Prostate gland (tissue), 2 donors: ENCODE results near the gene TMEM131. TPM values are rescaled to one million over a fixed set of nuclear protein-coding genes. Genes with fewer than 3 reads are reported as not detected.

ENCODE experiments used
- DNase-seq: peaks from one replicate; pipeline ENCODE4 v3.0.0-alpha.2; 2019; ENCODE audit warnings: low spot score
- H3K27ac ChIP-seq, 2 donors: fragments of 200-600 bp; sonication (generic); 2 replicates each; pipeline ENCODE4 v1.5.1; 2017 to 2019
- H3K27me3 ChIP-seq: fragments of 200-600 bp; sonication (generic); replicated peaks from 2 replicates; pipeline ENCODE4 v1.5.1; 2019; ENCODE audit not compliant: insufficient read depth
- H3K36me3 ChIP-seq, 2 donors: fragments of 200-600 bp; sonication (generic); 1 replicate in 1 of 2; 2 replicates in 1 of 2; pipeline versions ENCODE4 v1.5.1 to v1.8.1; 2017 to 2019
- H3K4me1 ChIP-seq: fragments of 200-600 bp; sonication (generic); replicated peaks from 2 replicates; pipeline ENCODE4 v1.5.1; 2019
- H3K4me3 ChIP-seq, 2 donors: fragments of 200-600 bp; sonication (generic); 2 replicates each; pipeline ENCODE4 v1.5.1; 2017 to 2019
- H3K9me3 ChIP-seq: fragments of 200-600 bp; sonication (generic); 2 replicates; pipeline ENCODE4 v1.5.1; 2017
- POLR2A ChIP-seq: fragments of 450-650 bp; IDR thresholded peaks from one replicate; pipeline ENCODE4 v1.6.1; 2016; ENCODE audit warnings: antibody characterized with exemption, mild to moderate bottlenecking
- POLR2AphosphoS5 ChIP-seq: sonication (generic); formaldehyde crosslinking; IDR thresholded peaks from one replicate; pipeline ENCODE4 v1.6.1; 2017; ENCODE audit warnings: antibody characterized with exemption
- WGBS: methylation state at CpG from one replicate; pipeline ENCODE4 v1.1.5; 2018; 5-methylcytosine and 5-hydroxymethylcytosine counted together
- intact Hi-C: fragments of 100-400 bp; cut with DNase I; formaldehyde crosslinking; loops from one replicate; pipeline ENCODE4 v1.14.2; 2022
- total RNA-seq, 2 donors: library from RNA; depleted of rRNA; stranded (reverse); fragments of >200 nt; gene quantifications; one replicate each; pipeline ENCODE4 v1.1.0, GENCODE V29; 2016
- TF ChIP-seq, protein P1 (sequence below), 4 experiments: fragments of 200-600 bp in 2 of 4; fragments of 450-650 bp in 2 of 4; sonication (generic) in 2 of 4; IDR thresholded peaks; 1 replicate in 3 of 4; 2 replicates in 1 of 4; pipeline ENCODE4 v1.5.1; 2016 to 2019; ENCODE audit warnings: antibody characterized with exemption in 4 of 4, mild to moderate bottlenecking in 2 of 4, moderate library complexity in 2 of 4

The TMEM131 gene
- total RNA-seq, 2 donors from 2014 or later = 40.6 to 42.0 TPM

DNA sequence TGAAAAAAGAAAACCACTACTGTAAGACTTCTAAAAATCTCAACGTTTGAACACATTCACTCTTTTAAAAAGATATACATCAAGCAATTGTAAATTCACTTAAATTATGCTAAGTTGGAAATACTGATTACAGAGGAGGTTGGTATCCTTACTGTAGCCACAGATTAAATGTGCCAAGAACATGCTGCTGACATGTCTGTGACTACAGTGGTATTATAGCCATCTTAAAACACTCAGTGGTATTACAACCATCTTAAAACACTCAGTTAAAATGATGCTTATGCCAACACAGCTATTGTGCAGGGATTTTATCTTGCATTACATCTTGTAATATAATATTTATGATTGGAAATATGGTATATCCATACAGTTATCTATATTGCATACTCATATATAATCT is 50.0 kb downstream of the TMEM131 start:
- DNase-seq = no peak
- no peaks in the 10 kb centered on the region for H3K27me3 ChIP-seq
- 29% methylated on average over 1 of the region's 1 CpG for WGBS
- H3K4me3 ChIP-seq = no peak overlapping the region
- no peaks in the 10 kb centered on the region for H3K36me3 ChIP-seq
- intact Hi-C loops = no loop called here
- H3K9me3 ChIP-seq = no peaks in the 10 kb centered on the region
- H3K4me1 ChIP-seq = no peaks in the 10 kb centered on the region
- TF ChIP-seq POLR2AphosphoS5 (no peak), POLR2A (no peak)
- TF ChIP-seq, protein P1, sequence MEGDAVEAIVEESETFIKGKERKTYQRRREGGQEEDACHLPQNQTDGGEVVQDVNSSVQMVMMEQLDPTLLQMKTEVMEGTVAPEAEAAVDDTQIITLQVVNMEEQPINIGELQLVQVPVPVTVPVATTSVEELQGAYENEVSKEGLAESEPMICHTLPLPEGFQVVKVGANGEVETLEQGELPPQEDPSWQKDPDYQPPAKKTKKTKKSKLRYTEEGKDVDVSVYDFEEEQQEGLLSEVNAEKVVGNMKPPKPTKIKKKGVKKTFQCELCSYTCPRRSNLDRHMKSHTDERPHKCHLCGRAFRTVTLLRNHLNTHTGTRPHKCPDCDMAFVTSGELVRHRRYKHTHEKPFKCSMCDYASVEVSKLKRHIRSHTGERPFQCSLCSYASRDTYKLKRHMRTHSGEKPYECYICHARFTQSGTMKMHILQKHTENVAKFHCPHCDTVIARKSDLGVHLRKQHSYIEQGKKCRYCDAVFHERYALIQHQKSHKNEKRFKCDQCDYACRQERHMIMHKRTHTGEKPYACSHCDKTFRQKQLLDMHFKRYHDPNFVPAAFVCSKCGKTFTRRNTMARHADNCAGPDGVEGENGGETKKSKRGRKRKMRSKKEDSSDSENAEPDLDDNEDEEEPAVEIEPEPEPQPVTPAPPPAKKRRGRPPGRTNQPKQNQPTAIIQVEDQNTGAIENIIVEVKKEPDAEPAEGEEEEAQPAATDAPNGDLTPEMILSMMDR (IDR thresholded peaks at IDR 0.05) = no peak
- no peak overlapping the region for H3K27ac ChIP-seq

DNA sequence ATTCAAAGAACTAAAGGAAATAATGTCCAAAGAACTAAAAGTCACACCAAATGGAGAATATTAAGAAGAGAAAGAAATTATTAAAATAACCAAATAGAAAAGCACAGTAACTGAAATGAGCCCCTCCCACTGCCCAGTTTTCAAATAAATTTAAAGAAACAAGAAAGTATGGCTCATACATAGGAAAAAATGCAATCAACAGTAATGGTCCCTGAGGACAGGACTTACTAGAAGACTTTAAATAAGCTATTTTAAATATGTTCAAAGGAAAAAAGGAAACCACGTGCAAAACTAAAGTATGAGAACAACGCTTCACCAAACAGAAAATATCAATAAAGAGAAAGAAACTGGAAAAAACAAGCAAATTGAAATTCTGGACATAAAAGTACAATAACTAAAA is 58.9 kb downstream of the TMEM131 start:
- H3K27me3 ChIP-seq = no peaks in the 10 kb centered on the region
- no peak overlapping the region for H3K27ac ChIP-seq
- H3K36me3 ChIP-seq = no peaks in the 10 kb centered on the region
- TF ChIP-seq, protein P1 (IDR thresholded peaks at IDR 0.05) = no peak
- TF ChIP-seq POLR2AphosphoS5 (no peak), POLR2A (no peak)
- intact Hi-C loops = no loop called here
- WGBS = 85% methylated on average over 2 of the region's 2 CpGs
- H3K9me3 ChIP-seq = no peaks in the 10 kb centered on the region
- DNase-seq = no peak
- no peak overlapping the region for H3K4me3 ChIP-seq
- no peaks in the 10 kb centered on the region for H3K4me1 ChIP-seq

DNA sequence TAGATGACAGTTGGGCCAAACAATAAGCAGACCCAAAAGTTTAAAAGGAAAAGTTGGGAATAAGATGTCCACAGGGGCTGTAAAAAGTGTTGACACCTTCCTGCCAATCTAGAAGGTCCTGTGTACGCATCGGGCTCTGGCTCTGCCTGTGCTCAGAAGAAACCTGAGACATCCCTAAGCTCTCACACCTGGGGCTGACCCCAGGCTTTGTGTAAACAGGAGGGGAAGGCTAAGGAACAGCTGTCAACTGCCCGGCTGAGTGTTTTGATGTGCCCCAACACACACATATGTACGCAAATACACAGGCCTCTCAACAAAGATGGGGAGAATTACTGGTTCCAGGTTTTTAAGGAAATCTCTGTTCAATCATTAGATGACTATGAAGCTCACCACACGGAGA is 59.5 kb downstream of the TMEM131 start:
- no peaks in the 10 kb centered on the region for H3K27me3 ChIP-seq
- no peak overlapping the region for H3K4me3 ChIP-seq
- DNase-seq = no peak
- TF ChIP-seq POLR2AphosphoS5 (no peak), POLR2A (no peak)
- TF ChIP-seq, protein P1 (IDR thresholded peaks at IDR 0.05) = no peak
- no peaks in the 10 kb centered on the region for H3K36me3 ChIP-seq
- no peaks in the 10 kb centered on the region for H3K9me3 ChIP-seq
- 38% methylated on average over 5 of the region's 5 CpGs for WGBS
- intact Hi-C loops = no loop called here
- H3K4me1 ChIP-seq = no peaks in the 10 kb centered on the region
- no peak overlapping the region for H3K27ac ChIP-seq

DNA sequence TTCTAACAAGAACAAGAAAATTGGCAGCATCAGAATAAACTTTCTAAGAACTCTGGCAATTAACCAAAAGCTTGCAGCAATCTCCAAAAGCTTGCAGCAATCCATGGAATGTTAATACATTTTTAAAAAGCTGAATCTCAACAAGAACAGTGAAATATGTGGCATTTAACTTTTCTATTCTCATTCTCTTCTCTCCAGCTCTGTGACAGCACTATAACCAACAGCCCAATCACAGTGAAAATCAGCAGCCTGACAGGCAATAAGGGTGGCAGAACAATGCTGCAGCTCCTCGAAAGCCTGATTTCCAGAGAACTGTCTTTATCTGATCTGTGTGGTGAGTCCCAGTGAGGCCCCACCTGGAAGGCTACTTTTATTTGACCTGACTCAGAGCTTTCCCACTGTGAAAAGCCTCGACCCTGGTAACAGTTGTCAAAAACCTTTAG is 60.0 kb downstream of the TMEM131 start:
- H3K9me3 ChIP-seq = no peaks in the 10 kb centered on the region
- H3K27me3 ChIP-seq = no peaks in the 10 kb centered on the region
- H3K36me3 ChIP-seq = no peaks in the 10 kb centered on the region
- TF ChIP-seq POLR2A = no peak
- H3K27ac ChIP-seq = no peak overlapping the region
- DNase-seq = no peak
- WGBS = 18% methylated on average over 2 of the region's 2 CpGs
- H3K4me3 ChIP-seq = no peak overlapping the region
- H3K4me1 ChIP-seq = no peaks in the 10 kb centered on the region
- intact Hi-C loops = no loop called here

DNA sequence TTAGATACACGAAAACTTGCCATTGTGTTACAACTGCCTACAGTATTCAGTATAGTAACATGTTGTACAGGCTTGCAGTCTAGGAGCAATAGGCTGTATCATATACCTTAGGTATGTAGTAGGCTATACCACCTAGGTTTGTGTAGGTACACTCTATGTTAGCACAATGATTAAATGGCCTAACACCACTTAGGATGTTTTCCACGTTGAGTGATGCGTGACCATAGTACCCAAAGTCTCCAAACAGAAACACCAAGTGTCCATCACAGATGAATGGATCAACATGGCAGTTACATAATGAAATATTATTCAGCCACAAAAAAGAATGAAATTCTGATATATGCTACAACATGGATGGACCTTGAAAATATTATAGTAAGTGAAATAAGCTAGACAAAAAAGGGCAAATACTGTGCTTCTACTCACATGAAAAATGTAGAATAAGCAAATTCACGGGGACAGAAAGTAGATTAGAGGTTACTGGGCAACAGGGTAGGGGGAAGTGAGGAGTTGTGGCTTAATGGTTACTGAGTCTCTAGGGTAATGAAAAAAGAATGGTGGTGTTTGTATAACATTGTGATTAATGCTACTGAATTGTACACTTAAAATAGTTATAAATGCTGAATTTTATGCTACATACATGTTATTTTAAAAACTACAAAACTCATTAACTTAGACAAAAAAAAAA is 62.6 kb downstream of the TMEM131 start:
- DNase-seq = no peak
- Histone ChIP-seq H3K4me1 (no peaks in the 10 kb centered on the region), H3K4me3 (no peak overlapping the region), H3K36me3 (no peaks in the 10 kb centered on the region), H3K27me3 (no peaks in the 10 kb centered on the region), H3K27ac (no peak overlapping the region), H3K9me3 (no peaks in the 10 kb centered on the region)
- intact Hi-C loops = no loop called here
- TF ChIP-seq, protein P1 (IDR thresholded peaks at IDR 0.05) = no peak
- WGBS = 96% methylated on average over 4 of the region's 4 CpGs
